Stimulated activated CD4-positive, alpha-beta T cell treated with anti-CD3 and anti-CD28 coated beads, Interleukin-15, amount 100 ng/mL, for 1 hour (primary cell): ENCODE measurements around the gene ALCAM.

Experiments
- DNase-seq, 2 donors: peaks; one replicate each; pipeline ENCODE4 v3.0.0-alpha.2; 2020; ENCODE audit warnings: low read depth in 1 of 2, low spot score in 1 of 2

The ALCAM gene

GRCh38 chr3:105618556-105618955, 251.8 kb downstream of the ALCAM start:
- no peak for DNase-seq

- no peak for DNase-seq
Measured at GRCh38 chr3:105619651-105620050, 252.9 kb downstream of the ALCAM start.

GRCh38 chr3:105620236-105620635, 253.5 kb downstream of the ALCAM start:
- DNase-seq: no peak

GRCh38 chr3:105622169-105622568, 255.5 kb downstream of the ALCAM start:
- no peak for DNase-seq
